Measurements from ENCODE around the gene CCSER1. TPM values are rescaled to one million over a fixed set of nuclear protein-coding genes. Genes with fewer than 3 reads are reported as not detected.

CCSER1 gene
- total and polyA plus RNA-seq, 2 donors (not counting 1 experiment from before 2014, with no cell fraction given) = 10.7 to 39.5 TPM

GRCh38 chr4:91127192-91127591, 1000.0 kb downstream of the CCSER1 start:
- no peaks in the 10 kb centered on the region for H3K79me2 ChIP-seq (ENCODE audit: control insufficient read depth, insufficient read depth, low read length)
- Mint-ChIP-seq H3K27me3 (no peaks in the 10 kb centered on the region), H3K9me3 (ENCODE audit: insufficient read depth) (no peaks in the 10 kb centered on the region), H3K4me1 (no peaks in the 10 kb centered on the region), H3K4me3 (no peak overlapping the region), H3K27ac (no peak overlapping the region)
- H3K9ac ChIP-seq (ENCODE audit: low read length) = no peak overlapping the region
- no peaks in the 10 kb centered on the region for H3K4me1 ChIP-seq (ENCODE audit: control insufficient read depth in 2 of 2, insufficient read depth in 2 of 2, low read length in 2 of 2)
- no peak overlapping the region for H2AFZ ChIP-seq (ENCODE audit: insufficient read depth, low read depth, low read length, poor library complexity, severe bottlenecking)
- ChIA-PET CTCF (no interaction called here), POLR2A (no interaction called here)
- WGBS (ENCODE audit: insufficient coverage) = no CpG with 5 or more reads among the region's 2 CpGs
- H3K9me3 ChIP-seq (ENCODE audit: control extremely low read depth in 1 of 3, control insufficient read depth in 2 of 3, insufficient read depth in 1 of 3, low read length in 2 of 3) = no peaks in the 10 kb centered on the region
- no peaks in the 10 kb centered on the region for H3K27me3 ChIP-seq (replicated peaks in 1 of 4; ENCODE audit: control extremely low read depth in 1 of 4, control insufficient read depth in 3 of 4, insufficient read depth in 4 of 4, low read length in 3 of 4)
- ATAC-seq (ENCODE audit: low read depth) = no peak
- TF ChIP-seq, protein P1, sequence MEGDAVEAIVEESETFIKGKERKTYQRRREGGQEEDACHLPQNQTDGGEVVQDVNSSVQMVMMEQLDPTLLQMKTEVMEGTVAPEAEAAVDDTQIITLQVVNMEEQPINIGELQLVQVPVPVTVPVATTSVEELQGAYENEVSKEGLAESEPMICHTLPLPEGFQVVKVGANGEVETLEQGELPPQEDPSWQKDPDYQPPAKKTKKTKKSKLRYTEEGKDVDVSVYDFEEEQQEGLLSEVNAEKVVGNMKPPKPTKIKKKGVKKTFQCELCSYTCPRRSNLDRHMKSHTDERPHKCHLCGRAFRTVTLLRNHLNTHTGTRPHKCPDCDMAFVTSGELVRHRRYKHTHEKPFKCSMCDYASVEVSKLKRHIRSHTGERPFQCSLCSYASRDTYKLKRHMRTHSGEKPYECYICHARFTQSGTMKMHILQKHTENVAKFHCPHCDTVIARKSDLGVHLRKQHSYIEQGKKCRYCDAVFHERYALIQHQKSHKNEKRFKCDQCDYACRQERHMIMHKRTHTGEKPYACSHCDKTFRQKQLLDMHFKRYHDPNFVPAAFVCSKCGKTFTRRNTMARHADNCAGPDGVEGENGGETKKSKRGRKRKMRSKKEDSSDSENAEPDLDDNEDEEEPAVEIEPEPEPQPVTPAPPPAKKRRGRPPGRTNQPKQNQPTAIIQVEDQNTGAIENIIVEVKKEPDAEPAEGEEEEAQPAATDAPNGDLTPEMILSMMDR (IDR thresholded peaks at IDR 0.05) = no peak
- H4K20me1 ChIP-seq (ENCODE audit: control insufficient read depth, insufficient read depth, low read length, poor library complexity, severe bottlenecking) = no peaks in the 10 kb centered on the region
- DNase-seq = no peak
- no peak overlapping the region for H3K27ac ChIP-seq (ENCODE audit: low read length in 2 of 2)
- H3K36me3 ChIP-seq (replicated peaks in 1 of 2; ENCODE audit: control extremely low read depth in 1 of 2, control insufficient read depth in 1 of 2, extremely low read depth in 1 of 2, insufficient read depth in 2 of 2, low read length in 1 of 2) = no peaks in the 10 kb centered on the region
- intact Hi-C loops (cut with micrococcal nuclease) = no loop called here
- H3K4me3 ChIP-seq (ENCODE audit: control extremely low read depth in 1 of 5, extremely low read depth in 1 of 5, insufficient read depth in 1 of 5, low read depth in 2 of 5, low read length in 4 of 5) = no peak overlapping the region
- H3K4me2 ChIP-seq (replicated peaks; ENCODE audit: low read depth, low read length, poor library complexity, severe bottlenecking) = no peak overlapping the region

- Histone ChIP-seq H2AFZ (ENCODE audit: insufficient read depth, low read depth, low read length, poor library complexity, severe bottlenecking) (no peak overlapping the region), H3K4me1 (ENCODE audit: control insufficient read depth in 2 of 2, insufficient read depth in 2 of 2, low read length in 2 of 2) (no peaks in the 10 kb centered on the region), H3K36me3 (replicated peaks in 1 of 2; ENCODE audit: control extremely low read depth in 1 of 2, control insufficient read depth in 1 of 2, extremely low read depth in 1 of 2, insufficient read depth in 2 of 2, low read length in 1 of 2) (no peaks in the 10 kb centered on the region), H3K27me3 (replicated peaks in 1 of 4; ENCODE audit: control extremely low read depth in 1 of 4, control insufficient read depth in 3 of 4, insufficient read depth in 4 of 4, low read length in 3 of 4) (no peaks in the 10 kb centered on the region), H3K9ac (ENCODE audit: low read length) (no peak overlapping the region), H3K9me3 (ENCODE audit: control extremely low read depth in 1 of 3, control insufficient read depth in 2 of 3, insufficient read depth in 1 of 3, low read length in 2 of 3) (no peaks in the 10 kb centered on the region), H3K4me2 (replicated peaks; ENCODE audit: low read depth, low read length, poor library complexity, severe bottlenecking) (no peak overlapping the region), H3K27ac (ENCODE audit: low read length in 2 of 2) (no peak overlapping the region), H3K4me3 (ENCODE audit: control extremely low read depth in 1 of 5, extremely low read depth in 1 of 5, insufficient read depth in 1 of 5, low read depth in 2 of 5, low read length in 4 of 5) (no peak overlapping the region), H3K79me2 (ENCODE audit: control insufficient read depth, insufficient read depth, low read length) (no peaks in the 10 kb centered on the region), H4K20me1 (ENCODE audit: control insufficient read depth, insufficient read depth, low read length, poor library complexity, severe bottlenecking) (no peaks in the 10 kb centered on the region)
- Mint-ChIP-seq H3K4me3 (no peak overlapping the region), H3K4me1 (no peaks in the 10 kb centered on the region), H3K9me3 (ENCODE audit: insufficient read depth) (no peaks in the 10 kb centered on the region), H3K27me3 (no peaks in the 10 kb centered on the region), H3K27ac (no peak overlapping the region)
- POLR2A ChIA-PET = no interaction called here
- 83% methylated on average over 1 of the region's 1 CpG for WGBS (ENCODE audit: insufficient coverage)
- intact Hi-C loops (cut with micrococcal nuclease) = no loop called here
- DNase-seq = no peak
- TF ChIP-seq, protein P1 (IDR thresholded peaks at IDR 0.05) = no peak
- TF ChIP-seq EZH2 (IDR thresholded peaks at IDR 0.05; ENCODE audit: borderline replicate concordance, insufficient read depth, low read depth, low read length, poor library complexity, severe bottlenecking) = no peak
- ATAC-seq (ENCODE audit: low read depth) = no peak
- CTCF ChIA-PET = no interaction called here
These were observed 1000.6 kb downstream of the CCSER1 start for GRCh38 chr4:91127831-91128230.

Measured in B cell (primary cell).